Endodermal cell (in vitro differentiated cells): ENCODE measurements around the gene FOXN4. TPM values are rescaled to one million over a fixed set of nuclear protein-coding genes. Genes with fewer than 3 reads are reported as not detected.

Experiments
- DNase-seq: peaks from one replicate; pipeline ENCODE4 v3.0.0-alpha.2; 2017
- H3K27ac ChIP-seq: 2 replicates; pipeline ENCODE4 v1.5.1; 2013; ENCODE audit warnings: mild to moderate bottlenecking, low read depth, low read length, moderate library complexity
- H3K27me3 ChIP-seq: 2 replicates; pipeline ENCODE4 v1.6.1; 2013; ENCODE audit warnings: mild to moderate bottlenecking, low read length, moderate library complexity; ENCODE audit not compliant: insufficient read depth, control insufficient read depth, poor library complexity, severe bottlenecking
- H3K36me3 ChIP-seq: 2 replicates; pipeline ENCODE4 v1.7.0; 2013; ENCODE audit warnings: mild to moderate bottlenecking, low read length, moderate library complexity; ENCODE audit not compliant: control insufficient read depth, insufficient read depth
- H3K4me1 ChIP-seq: one replicate; pipeline ENCODE4 v1.7.0; 2013; ENCODE audit warnings: low read length; ENCODE audit not compliant: control insufficient read depth, insufficient read depth
- H3K4me3 ChIP-seq: 2 replicates; pipeline ENCODE4 v1.5.1; 2013; ENCODE audit warnings: mild to moderate bottlenecking, low read length, moderate library complexity
- H3K9ac ChIP-seq: 2 replicates; pipeline ENCODE4 v1.6.1; 2013; ENCODE audit warnings: mild to moderate bottlenecking, low read length, moderate library complexity; ENCODE audit not compliant: poor library complexity, severe bottlenecking; ENCODE audit errors: extremely low read depth
- H3K9me3 ChIP-seq: 2 replicates; pipeline ENCODE4 v1.6.1; 2013; ENCODE audit warnings: mild to moderate bottlenecking, low read length, moderate library complexity; ENCODE audit not compliant: control insufficient read depth
- H3K27ac Mint-ChIP-seq: 2 replicates; pipeline ENCODE4 v1.8.0; 2020; ENCODE audit warnings: mixed read lengths
- H3K27me3 Mint-ChIP-seq: 2 replicates; pipeline ENCODE4 v1.8.0; 2021; ENCODE audit warnings: mild to moderate bottlenecking, mixed read lengths; ENCODE audit not compliant: insufficient read depth
- H3K36me3 Mint-ChIP-seq: 2 replicates; pipeline ENCODE4 v1.8.0; 2020; ENCODE audit warnings: low read depth, mixed read lengths
- H3K4me1 Mint-ChIP-seq: 2 replicates; pipeline ENCODE4 v1.8.0; 2020; ENCODE audit warnings: mixed read lengths
- H3K4me3 Mint-ChIP-seq: 2 replicates; pipeline ENCODE4 v1.8.0; 2020; ENCODE audit warnings: mild to moderate bottlenecking, moderate library complexity, mixed read lengths
- H3K9me3 Mint-ChIP-seq: 2 replicates; pipeline ENCODE4 v1.8.0; 2020; ENCODE audit warnings: mild to moderate bottlenecking, mixed read lengths
- WGBS, 2 experiments: methylation state at CpG; one replicate each; pipeline versions ENCODE4 v1.1.5 to v1.1.7; 2013; ENCODE audit warnings: missing lambda C conversion rate in 2 of 2, mixed read lengths in 1 of 2; ENCODE audit not compliant: insufficient coverage in 1 of 2, insufficient read length in 1 of 2; 5-methylcytosine and 5-hydroxymethylcytosine counted together
- total RNA-seq, 2 donors: library from RNA; stranded (reverse); fragmentation: NEBNext Ultra II Directional in 1 of 2; extraction: Animal tissue kit (Norgen Biotek cat#: 25700) in 1 of 2; gene quantifications; 2 replicates in 1 of 2; 3 replicates in 1 of 2; pipeline ENCODE4 v1.2.1, GENCODE V29; 2021
- TF ChIP-seq, protein P1 (sequence below): fragments of 200-600 bp; sonication (generic); conservative IDR thresholded peaks from 2 replicates; pipeline ENCODE4 v1.5.0; 2021; ENCODE audit warnings: antibody characterized with exemption, mild to moderate bottlenecking

The FOXN4 gene
- total RNA-seq, 2 donors from 2014 or later = 0.20 to 0.55 TPM

DNA sequence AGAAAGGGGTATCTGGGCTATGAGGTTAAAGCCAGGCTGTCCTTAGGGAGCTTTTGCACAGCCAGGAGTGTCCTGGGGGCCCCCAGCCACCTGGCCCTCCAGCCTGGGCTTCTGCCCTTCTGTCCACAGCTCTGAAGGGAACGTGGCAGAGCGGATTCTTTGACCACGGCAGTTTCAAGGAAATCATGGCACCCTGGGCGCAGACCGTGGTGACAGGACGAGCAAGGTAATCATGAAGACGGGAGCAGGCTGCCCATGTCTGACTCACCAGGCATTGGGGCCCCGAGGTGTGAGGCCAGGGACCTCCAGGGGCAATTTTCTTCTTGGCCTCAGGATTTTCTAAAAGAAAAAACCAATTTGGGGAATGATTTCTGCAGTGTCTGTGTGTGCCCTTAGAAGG lies 53.1 kb downstream of the FOXN4 start:
- TF ChIP-seq, protein P1, sequence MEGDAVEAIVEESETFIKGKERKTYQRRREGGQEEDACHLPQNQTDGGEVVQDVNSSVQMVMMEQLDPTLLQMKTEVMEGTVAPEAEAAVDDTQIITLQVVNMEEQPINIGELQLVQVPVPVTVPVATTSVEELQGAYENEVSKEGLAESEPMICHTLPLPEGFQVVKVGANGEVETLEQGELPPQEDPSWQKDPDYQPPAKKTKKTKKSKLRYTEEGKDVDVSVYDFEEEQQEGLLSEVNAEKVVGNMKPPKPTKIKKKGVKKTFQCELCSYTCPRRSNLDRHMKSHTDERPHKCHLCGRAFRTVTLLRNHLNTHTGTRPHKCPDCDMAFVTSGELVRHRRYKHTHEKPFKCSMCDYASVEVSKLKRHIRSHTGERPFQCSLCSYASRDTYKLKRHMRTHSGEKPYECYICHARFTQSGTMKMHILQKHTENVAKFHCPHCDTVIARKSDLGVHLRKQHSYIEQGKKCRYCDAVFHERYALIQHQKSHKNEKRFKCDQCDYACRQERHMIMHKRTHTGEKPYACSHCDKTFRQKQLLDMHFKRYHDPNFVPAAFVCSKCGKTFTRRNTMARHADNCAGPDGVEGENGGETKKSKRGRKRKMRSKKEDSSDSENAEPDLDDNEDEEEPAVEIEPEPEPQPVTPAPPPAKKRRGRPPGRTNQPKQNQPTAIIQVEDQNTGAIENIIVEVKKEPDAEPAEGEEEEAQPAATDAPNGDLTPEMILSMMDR = no peak
- Mint-ChIP-seq H3K4me1 (no peaks in the 10 kb centered on the region), H3K4me3 (no peak overlapping the region), H3K36me3 (peaks cover 5% of the 10 kb centered on the region), H3K27ac (no peak overlapping the region), H3K9me3 (peaks cover 12% of the 10 kb centered on the region), H3K27me3 (no peaks in the 10 kb centered on the region)
- Histone ChIP-seq H3K36me3 (no peaks in the 10 kb centered on the region), H3K27ac (no peak overlapping the region), H3K27me3 (no peaks in the 10 kb centered on the region), H3K4me3 (no peak overlapping the region), H3K9ac (no peak overlapping the region), H3K9me3 (peaks cover 7% of the 10 kb centered on the region), H3K4me1 (no peaks in the 10 kb centered on the region)
- no peak for DNase-seq
- 86 to 90% methylated on average over 8 of the region's 8 CpGs for WGBS, 2 experiments

DNA sequence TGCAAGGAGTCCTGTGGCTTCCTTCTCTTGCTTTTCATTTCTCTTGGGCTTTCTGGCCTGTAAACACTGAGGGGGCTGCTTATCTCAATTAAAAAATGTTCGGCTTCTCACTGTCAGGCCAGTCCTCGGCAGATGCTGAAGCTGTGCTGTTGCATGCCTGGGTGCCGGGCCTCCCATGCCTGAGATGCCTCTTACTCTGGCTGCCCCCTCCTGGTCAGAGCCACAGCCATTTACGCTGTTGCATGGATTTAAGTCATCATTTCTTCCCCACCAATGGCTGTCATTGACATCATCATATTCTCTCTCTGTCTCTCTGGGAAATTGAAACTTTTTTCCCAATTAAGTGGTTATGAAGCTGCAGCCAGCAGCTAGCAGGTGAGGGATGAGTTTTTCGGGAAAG lies 53.7 kb downstream of the FOXN4 start:
- H3K4me3 ChIP-seq = no peak overlapping the region
- Mint-ChIP-seq H3K27ac (no peak overlapping the region), H3K9me3 (peaks cover 12% of the 10 kb centered on the region), H3K4me1 (no peaks in the 10 kb centered on the region), H3K4me3 (no peak overlapping the region), H3K27me3 (no peaks in the 10 kb centered on the region), H3K36me3 (peaks cover 5% of the 10 kb centered on the region)
- peak; percentile 84 for DNase-seq
- no peak overlapping the region for H3K9ac ChIP-seq
- TF ChIP-seq, protein P1 = peak; percentile 67
- H3K27ac ChIP-seq = no peak overlapping the region
- no peaks in the 10 kb centered on the region for H3K36me3 ChIP-seq
- 71 to 77% methylated on average over 5 of the region's 5 CpGs for WGBS, 2 experiments
- peaks cover 7% of the 10 kb centered on the region for H3K9me3 ChIP-seq
- H3K27me3 ChIP-seq = no peaks in the 10 kb centered on the region
- H3K4me1 ChIP-seq = no peaks in the 10 kb centered on the region

DNA sequence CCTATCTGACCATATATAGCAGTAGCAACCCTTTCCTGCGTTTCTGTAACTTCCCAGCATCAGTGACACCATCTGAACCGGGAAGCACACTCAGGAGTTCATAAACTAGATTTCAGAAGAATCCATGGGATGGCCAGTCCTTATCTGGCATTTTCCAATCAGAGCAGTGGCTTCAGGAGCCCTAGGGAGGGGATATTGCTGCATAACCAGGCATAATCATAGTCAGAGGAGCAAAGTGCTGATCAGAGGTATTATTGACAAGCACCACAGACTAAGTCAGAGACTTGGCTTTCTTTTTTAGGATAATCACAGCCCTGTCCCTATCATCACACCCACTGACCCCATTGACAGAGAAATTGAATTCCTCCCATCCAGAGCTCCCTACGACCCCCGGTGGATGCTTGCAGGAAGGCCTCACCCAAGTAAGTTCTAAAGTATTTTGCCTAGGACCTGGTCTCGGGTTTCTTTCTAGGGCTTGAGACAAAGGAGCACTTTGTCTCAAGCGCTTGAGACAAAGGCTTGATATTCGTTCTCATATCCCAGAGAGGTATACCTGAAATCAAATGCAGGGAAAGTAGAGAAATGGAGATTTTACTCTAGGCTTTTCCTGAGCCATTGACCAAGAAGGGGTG lies 55.1 kb downstream of the FOXN4 start:
- Histone ChIP-seq H3K27me3 (no peaks in the 10 kb centered on the region), H3K4me1 (no peaks in the 10 kb centered on the region), H3K9ac (no peak overlapping the region), H3K27ac (no peak overlapping the region), H3K4me3 (no peak overlapping the region), H3K9me3 (peaks cover 7% of the 10 kb centered on the region), H3K36me3 (no peaks in the 10 kb centered on the region)
- Mint-ChIP-seq H3K4me1 (no peaks in the 10 kb centered on the region), H3K27me3 (no peaks in the 10 kb centered on the region), H3K36me3 (peaks cover 5% of the 10 kb centered on the region), H3K27ac (no peak overlapping the region), H3K4me3 (no peak overlapping the region), H3K9me3 (peaks cover 12% of the 10 kb centered on the region)
- TF ChIP-seq, protein P1 = peak; percentile 33
- 91% methylated on average over 7 of the region's 7 CpGs for WGBS, 2 experiments
- no peak for DNase-seq
